PC-3 (cell line): ENCODE data around the gene DOP1B.

Experiments
- CTCF ChIP-seq: fragments of 300-600 bp; sonication (generic); conservative IDR thresholded peaks from 2 replicates; pipeline ENCODE4 v1.5.1; 2017; ENCODE audit warnings: antibody characterized with exemption, low read depth, mild to moderate bottlenecking, low read length
- EZH2 ChIP-seq: fragments of 300-600 bp; sonication (generic); IDR thresholded peaks from one replicate; pipeline ENCODE4 v1.6.1; 2017; ENCODE audit warnings: antibody characterized with exemption, mild to moderate bottlenecking, low read length; ENCODE audit not compliant: unreplicated experiment
- EZH2phosphoT487 ChIP-seq: fragments of 300-600 bp; sonication (generic); IDR thresholded peaks from 2 replicates; pipeline ENCODE4 v1.6.1; 2018; ENCODE audit warnings: mild to moderate bottlenecking, antibody characterized with exemption, low read length, borderline replicate concordance

- TF ChIP-seq CTCF, result no peak
- TF ChIP-seq EZH2, result no peak
- TF ChIP-seq EZH2phosphoT487, result no peak
Measured at GRCh38 chr21:36149788-36150711, 6.6 kb upstream of the DOP1B start.
